T-helper 2 cell treated with Interferon-gamma antibody and Interleukin-4, amounts not matched to agents 100 ng/mL and 5 ng/mL, for 36 hours (primary cell): ENCODE data around the gene C2. TPM values are rescaled to one million over a fixed set of nuclear protein-coding genes. Genes with fewer than 3 reads are reported as not detected.

Source experiments
- intact Hi-C: fragments of 100-400 bp; cut with micrococcal nuclease; formaldehyde crosslinking; loops from one replicate; pipeline ENCODE4 v1.15.1; 2023
- total RNA-seq: library from RNA; stranded (reverse); gene quantifications from 2 replicates; pipeline ENCODE4 v1.2.3, GENCODE V29; 2022

C2 gene
- total RNA-seq = 0.64 and 1.5 TPM in 2 replicates

DNA sequence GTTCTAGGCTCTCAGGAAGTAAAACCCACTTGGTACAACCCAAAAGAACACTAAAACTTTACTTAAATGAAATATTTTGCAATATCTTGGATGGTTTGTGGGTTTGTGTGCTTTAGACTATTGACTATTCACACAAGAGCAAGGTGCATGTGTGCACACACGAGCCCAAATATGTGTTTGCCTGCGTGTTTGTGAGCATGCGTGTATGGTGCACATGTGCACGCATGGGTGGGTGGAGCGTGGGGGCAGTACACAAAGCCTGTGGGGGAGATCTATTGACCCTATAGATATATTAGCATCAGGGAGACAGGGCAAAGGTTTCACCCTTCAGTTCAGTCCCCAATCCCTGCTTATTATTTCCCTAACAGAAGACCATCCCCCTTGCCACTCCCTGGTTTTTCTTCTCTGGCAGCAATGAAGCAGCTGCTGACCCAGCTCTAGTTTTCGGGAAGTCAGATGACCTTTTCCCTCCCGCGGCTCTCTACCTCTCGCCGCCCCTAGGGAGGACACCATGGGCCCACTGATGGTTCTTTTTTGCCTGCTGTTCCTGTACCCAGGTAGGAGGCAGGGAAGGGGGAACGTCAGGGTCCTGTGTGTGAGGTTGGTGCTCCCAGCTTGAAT, at the start of gene C2:
C2 (plus strand) TSS at position 476 of the 621 bp plus-strand sequence; CDS start at position 512, 36 bp downstream.
- intact Hi-C loops = no loop called here

DNA sequence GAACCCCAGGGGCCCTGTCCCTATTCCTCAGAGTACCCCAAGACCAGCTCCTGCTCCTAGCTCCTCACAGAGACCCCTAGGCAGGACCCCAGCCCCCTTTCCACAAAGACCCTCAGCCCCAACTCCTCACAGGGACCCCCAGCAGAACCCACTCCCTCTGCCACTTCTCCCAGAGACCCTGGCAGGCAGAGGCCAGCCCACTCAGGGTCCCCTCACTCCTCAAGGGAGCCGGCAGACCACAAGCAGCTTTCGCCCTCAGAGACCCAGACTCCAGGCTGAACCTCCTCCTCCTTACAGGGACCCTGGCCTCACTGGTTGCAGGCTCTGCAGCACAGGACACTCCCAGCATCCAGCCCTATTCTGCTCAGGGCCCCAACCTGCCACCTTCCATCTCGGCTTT, 49.3 kb upstream of the C2 start:
- intact Hi-C loops = no loop called here

DNA sequence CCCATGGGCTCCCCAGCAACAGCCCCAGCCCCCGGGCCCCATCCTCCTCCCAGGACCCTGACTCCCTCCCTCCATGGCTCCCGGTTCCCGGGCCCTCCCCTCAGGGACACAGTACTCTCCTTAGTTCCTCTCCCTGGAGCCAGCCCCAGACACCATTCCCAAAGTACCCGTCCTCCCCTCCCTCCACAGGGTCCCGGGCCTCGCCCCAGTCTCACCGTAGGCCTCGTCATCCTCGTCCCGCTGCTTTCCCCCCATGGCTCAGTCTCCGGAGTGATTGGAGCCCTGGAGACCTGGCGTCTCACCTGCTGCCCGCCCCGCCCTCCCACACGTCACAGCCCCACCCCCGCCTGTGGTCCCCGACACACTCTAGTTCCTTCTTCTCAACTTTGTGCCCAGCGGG, 48.8 kb upstream of the C2 start, which contains the start of gene SLC44A4:
SLC44A4 (minus strand) TSS at position 272 of the 400 bp plus-strand sequence; CDS start at position 255, 17 bp downstream.
- intact Hi-C loops = no loop called here

DNA sequence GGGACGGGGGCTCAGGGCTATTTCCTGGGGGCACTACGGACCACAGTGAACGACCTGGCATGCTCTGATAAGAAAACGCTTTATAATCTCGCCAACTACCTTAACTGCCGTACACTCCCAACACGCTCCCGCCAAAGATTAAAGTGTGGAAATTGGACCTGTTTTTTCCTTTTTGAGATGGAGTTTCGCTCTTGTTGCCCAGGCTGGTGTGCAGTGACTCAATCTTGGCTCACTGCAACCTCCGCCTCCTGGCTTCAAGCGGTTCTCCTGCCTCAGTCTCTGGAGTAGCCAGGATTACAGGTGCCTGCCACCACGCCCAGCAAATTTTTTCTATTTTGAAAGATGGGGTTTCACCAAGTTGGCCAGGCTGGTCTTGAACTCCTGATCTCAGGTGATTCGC, 48.4 kb upstream of the C2 start:
- intact Hi-C loops = no loop called here

DNA sequence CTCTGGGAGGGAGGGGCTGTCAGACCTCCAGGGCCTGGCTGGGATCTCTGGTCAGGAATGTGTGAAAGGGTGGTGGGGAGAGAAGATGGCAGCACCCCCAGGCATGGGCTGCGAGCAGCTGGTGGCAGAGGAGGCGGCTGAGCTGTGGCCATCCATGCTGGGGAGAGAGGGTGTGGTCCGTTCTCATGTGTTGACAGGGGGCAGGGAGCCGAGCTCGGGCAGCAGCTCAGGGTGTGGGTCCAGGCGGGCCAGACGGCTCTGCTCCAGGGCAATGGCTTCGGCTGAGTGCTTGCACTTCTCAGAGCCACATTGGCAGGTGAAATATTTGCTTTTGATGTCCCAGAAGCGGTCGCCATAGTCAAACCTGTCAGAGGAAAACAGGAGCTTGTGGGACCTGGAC, 47.6 kb upstream of the C2 start:
- intact Hi-C loops = no loop called here

DNA sequence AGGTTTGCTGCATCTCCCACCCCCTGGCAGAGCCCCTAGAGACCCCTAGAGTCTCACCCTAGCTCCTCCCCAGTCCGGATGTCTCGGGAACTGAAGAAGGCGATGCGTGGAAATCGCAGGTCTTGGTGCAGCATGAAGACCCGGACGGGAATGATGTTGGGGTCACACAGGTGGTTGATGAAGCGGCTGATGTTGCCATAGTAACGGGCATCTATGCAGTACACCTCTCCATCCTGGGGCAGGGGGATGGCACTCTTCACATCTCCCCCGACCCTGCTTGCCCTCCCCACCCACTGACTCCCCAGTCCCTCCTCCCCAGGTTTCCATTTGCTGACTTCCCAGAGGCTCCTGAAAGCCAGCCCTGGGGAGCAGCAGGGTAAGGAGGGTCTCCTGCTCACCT, 46.9 kb upstream of the C2 start:
- intact Hi-C loops = no loop called here

DNA sequence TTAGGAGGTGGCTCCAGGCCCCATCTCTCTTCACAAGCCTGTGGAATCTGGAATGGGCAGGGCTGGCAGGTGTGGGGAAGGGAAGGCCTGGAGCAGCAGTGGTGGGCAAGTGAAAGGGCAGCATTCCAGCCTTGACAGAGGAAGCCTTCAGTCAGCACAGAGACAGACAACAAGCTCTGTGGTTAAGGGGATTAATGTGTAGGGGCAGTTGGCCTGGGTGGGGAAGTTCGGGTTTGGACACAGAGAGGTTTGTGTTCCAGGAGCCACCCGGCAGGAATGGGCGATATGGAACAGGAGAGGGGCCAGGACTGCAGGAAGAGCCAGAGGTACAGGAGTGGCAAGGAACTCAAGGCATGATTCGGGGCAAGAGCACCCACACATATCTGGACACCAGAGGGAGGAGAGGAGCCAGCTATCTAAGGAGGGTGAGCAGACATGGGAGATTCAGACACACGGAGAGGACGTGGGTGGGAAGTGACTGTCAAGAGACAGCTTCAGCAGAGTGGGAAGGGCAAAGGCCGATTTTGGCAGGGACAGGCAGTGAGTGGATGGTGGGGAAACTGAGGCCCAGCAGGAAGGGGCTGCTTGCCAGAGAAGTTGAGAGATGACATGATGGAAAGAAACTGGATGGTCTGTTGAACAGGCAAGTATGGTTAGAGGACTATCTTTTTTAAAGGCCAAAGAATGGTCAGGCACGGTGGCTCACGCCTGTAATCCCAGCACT, 46.2 kb upstream of the C2 start:
- intact Hi-C loops = no loop called here

DNA sequence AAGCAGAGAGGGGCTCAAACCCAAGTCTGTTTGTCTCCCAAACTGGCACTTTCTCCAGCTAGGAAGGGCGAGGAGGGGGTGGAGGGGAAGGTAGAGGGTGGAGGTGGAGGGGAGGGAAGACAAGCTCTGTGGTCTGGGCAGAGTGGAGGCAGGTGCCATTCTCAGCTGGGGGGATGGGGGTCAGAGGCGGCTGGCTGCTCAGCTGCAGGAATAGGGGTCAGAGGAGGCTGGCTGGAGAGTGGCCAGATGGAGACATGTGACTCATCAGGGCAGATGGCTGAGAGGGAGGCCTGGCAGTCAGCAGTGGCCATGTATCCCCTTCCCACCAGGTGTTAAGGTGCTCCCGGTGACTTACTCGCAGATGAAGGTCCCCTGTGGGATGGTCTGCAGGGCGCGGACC, 45.2 kb upstream of the C2 start:
- intact Hi-C loops = no loop called here

DNA sequence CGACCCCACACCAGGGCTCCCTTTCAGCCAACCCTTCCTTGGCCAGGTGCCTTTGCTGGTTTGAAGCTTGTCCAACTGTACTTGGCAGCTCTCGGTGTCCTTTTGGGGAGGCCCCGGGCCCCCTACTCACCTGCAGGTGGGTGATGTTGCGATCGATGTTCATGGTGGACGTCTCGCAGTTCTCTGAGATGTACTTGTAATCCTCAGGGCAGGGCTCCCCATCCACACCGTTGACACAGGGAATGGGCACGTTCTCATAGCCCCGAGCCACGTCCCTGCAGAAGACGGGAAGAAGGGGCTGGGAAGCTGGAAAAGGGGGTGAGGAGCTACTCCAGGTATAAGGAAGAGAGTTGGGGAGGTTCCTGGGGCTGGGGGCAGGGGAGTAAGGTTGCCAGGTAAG, 43.8 kb upstream of the C2 start:
- intact Hi-C loops = no loop called here

DNA sequence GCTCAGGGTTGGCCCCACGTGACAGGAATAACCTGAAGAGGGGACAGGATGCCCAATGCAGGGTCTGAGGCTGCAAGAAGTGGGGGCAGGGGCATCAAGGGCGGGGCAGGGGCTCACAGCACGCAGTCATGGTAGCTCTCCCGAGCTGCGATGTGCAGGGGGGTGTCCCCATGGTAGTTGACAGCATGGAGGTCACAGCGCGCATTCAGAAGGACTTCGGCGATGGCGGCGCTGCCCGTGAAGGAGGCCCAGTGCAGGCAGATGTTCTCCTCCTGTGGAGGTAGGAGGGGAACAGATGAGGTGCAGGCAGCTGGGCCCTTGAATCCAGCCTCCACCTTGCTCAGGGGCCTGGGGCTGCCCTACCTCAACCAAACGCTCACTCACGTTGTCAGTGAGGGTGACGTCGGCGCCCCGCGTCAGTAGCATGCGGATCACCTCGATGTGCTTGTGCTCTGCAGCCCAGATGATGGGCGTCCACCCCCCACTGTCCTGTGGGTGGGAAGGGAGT, 42.9 kb upstream of the C2 start:
- intact Hi-C loops = no loop called here

DNA sequence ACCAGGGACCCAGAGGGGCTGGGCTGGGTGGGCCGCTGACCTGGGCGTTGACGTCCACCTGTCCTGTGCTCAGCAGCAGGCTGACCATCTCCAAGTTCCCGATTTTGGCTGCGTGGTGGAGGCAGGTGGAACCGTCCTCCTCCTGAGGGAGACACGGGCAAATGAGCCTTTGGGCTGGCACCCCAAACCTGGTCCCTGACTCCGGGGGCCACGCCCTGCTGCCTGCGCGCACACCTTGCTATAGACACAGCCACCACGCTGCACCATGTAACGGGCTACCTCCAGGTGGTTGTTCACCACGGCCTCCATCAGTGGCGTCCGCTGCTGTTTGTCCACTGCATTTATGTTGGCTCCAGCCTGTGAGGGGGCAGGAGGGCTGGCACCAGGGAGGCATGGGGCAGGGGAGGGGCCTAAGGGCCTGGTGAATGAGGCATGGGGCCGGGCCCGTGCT, 41.0 kb upstream of the C2 start:
- intact Hi-C loops = no loop called here

DNA sequence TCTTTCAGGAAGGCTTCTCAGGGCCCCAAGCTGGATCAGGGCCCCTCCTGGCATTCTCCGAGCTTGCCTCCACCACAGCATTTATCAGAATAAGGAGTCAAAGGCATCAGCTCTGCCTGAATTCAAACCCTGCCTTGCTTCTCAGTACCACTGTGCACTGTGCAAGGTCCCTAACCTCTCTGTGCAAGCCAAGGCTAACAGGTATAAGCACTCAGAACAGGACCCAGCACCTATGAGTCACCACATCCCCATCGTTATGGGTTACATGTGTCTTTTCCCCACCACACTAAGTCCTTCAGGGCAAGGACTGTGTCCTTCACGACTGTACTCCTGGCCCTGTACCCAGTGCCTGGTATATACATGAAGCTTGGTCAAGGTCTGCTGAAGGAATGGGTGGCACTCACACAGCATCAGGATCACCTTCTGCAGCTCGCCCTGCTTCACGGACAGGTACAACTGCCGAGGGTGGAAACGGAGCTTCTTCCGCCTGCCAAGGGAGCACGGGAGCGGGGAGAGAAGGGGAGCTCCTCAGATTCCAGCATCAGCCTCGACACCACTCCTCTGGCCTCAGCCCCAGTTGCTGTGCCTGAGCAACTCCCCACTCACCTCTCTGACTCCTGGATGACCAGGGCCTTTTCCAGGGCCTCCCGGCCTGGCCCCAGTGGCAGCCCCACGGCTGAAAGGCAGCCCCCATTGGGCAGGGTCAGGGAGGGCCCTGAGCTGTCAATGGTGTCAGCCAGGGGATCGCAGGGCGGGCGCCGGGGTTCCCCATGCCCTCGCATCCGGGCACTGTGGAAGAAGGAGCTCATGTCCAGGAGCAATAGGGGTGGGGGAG, 40.1 kb upstream of the C2 start:
- intact Hi-C loops = no loop called here

DNA sequence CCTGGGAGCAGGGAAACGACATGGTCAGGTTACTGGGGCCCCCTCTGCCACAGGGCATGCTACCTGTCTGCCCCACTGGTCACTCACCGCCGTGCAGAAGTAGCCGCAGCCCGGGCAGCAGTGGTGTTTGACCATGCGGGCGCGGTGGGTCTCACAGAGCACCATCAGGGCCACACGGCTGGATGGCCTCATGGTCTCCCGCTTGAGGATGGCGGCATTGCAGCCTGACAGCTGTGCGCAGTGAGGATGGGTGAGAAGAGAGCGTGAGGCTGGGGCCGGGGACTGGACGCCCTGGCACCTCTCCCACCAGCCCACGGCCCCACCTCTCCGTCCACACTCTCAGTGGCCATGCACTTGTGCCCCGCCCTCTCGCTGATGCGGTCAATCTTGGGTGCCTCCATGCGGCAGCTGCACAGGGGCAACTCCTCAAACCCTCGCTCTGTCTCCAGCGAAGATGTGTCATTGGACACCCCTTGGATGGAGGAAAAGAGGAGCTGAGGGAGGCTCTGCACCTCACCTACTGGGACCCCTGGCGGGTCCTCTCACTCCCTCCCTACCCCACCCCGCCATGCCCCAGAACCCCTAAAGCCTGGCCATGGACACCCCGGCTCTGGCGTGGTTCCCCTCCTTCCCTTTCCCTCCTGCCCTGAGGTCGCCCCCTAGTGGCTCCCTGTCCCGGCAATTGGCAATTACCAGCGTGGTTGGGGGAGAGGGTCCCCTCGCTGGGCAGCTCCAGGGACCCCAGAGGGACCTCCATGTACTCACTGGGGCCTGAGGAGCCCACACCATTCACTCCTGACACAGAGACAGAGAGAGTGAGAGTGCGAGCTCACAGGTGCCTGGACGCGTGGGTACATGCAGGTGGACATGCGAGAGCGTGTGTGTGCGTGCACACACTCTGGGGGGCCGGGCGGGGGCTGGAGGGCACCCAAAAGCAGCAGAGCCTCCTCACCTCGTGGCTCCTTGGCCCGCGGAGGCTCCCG, 39.0 kb upstream of the C2 start:
- intact Hi-C loops = no loop called here

DNA sequence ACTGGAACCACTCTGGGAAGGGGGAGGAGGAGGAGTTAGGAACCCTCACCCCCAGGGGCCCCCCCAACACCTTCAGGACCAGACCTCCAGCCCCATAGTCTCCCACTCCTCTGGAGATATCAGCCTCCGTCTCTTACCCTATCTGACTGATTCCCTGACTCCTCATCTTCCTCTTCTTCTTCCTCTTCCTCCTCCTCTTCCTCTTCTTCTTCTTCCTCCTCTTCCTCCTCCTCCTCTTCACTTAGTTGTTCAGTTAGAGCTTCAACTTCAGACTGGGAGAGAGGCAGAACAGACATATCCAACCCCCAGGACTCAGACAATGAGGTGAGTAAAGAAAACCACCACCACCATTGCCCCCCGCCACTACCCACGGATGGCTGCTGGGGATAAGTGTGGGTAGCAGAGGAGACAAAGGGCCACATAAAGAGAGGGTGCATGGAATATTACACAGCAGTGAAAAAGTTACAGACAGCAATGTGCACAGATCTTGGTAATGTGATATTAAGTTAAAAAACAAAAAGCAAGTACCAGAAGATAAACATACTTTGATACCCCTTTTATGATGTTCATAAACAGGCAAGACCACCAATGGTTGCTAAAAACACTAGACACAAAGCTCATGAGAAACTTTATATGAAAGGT, 38.1 kb upstream of the C2 start:
- intact Hi-C loops = no loop called here

DNA sequence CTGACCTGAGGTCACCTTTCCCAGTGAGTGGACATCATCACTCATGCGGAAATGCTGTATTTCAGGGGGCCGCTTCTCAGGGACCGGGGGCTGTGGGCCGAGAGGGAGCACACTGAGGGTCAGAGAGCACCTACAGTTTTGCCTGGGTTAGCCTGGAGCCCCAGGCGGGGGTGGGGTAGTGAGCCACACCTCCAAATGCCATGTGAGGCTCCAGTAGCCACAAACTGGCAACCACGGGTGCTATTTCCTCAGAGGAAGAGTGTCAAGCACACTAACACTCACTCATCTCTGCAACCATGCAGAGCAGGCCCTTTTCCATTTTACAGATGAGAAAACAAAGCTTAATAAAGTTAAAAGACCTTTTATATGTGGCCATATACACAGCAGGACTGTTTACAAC, 34.7 kb upstream of the C2 start:
- intact Hi-C loops = no loop called here

DNA sequence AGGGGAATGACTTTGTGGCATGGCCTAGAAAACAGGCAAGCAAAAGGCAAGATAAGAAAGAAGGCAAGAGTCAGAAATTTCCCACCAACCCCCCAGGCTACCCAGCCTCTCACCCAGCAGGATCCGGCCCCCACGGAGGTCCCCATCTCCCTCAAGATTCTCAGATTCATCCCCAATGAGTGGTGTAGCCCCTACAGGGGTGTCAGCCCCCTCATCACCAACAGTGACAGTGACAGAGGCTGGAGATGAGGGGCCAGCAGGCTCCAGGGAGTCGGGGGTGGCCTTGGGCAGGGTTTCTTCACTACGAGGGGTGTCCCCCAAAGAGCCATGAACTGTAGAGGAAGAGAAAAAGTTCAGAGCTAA, 31.0 kb upstream of the C2 start:
- intact Hi-C loops = loop anchor here (2.0 kb wide), 1 partner anchor 194 kb away; the partner anchor contains the start of gene ABHD16A

DNA sequence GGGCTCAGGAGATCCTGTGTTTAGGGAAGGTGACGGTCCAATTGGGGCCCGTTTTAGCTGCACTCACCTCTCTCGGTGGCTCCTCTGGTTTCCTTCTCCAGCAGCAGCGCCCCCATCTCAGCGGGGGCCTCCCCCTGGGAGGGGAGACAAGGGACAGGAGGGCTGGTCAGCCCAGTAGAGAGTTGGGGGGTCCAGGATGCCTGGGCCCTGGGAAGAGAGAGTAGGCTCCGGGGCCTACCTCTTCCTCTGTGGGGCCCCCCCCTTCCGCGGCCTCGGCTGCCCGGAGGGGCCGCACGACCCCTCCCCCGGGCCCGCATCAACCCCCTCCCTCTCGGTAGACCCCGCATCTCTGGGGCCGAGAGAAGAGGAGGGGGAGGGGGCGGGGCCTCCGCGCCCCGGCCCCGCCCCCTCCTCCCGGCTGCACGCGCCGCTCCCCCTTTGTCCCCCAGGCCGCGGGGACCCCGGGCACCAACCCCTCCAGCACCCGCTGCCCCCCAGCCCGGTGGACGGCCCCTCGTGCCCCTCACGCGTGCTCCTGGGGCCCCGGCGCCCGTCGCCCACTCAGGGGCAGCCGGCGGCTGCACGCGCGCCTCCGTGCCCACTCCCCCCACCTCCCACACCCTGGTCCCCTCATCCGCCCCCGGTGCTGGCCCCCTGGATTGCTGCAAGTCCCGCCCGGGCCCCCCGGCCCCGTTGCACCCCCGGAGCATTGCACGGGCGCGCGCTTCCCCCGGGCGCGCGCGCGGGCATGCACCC, 30.5 kb upstream of the C2 start:
- intact Hi-C loops = loop anchor here (1.0 to 2.0 kb wide), 2 partner anchors 62 to 194 kb away; partner anchors contain the start of genes ABHD16A and SKIC2

DNA sequence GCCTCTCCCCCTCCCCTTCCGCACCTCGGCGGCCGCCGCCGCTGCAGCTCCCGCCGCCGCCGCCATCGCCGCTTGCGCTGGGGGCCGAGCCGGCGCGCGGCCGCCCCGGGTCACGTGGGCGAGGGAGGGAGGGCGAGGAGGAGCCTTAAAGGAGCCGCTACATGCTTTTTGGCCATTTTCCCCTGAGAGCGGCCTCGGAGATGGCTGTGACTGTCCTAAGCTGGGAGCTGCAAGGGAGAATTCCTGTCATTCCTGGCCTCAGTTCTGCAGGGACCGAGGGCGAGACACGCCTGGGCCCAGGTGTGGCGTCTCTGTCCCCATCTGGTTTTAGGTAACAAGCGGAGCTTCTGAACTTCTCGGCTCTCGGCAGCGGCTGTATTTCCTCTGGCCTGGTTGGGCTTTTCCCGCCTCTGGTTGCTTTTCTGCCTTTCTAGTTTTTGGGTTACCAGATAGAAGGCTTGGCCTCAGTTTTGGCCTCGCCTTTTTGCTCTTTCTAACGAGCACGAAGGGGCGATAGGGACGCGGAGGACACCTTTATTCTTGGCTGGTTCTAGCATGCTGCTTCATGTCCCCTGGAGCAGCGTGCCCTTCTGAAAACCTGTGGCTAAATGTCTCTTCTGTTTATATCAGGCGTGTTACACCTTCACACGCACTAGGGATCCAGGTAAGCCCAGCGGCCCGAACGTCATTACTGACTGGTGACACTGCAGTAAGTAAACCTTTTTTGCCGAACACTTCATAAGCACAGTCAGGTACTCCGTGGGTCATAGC, 29.7 kb upstream of the C2 start, which contains the start of gene EHMT2:
EHMT2 (minus strand) TSS at position 87 of the 771 bp plus-strand sequence; CDS start at position 66, 21 bp downstream.
- intact Hi-C loops = loop anchor here (1.0 to 2.0 kb wide), 4 partner anchors 34 to 195 kb away; partner anchors contain the start of genes ABHD16A and SKIC2
